ENCODE results near the gene CCDC167.
A peak's percentile ranks its signal among the peaks of the same experiment; 100 is the strongest.

CCDC167 gene

GRCh38 chr6:37528541-37528940, 28.8 kb upstream of the CCDC167 start:
- no peak for DNase-seq

GRCh38 chr6:37525460-37526357, 26.0 kb upstream of the CCDC167 start:
- DNase-seq: no peak

GRCh38 chr6:37524970-37525318, 25.3 kb upstream of the CCDC167 start:
- no peak for DNase-seq

GRCh38 chr6:37524025-37524969, 24.6 kb upstream of the CCDC167 start:
- no peak for DNase-seq

- no peak for DNase-seq
Measured at GRCh38 chr6:37523412-37523811, 23.7 kb upstream of the CCDC167 start.

- no peak for DNase-seq
Measured at GRCh38 chr6:37522836-37523235, 23.1 kb upstream of the CCDC167 start.

- DNase-seq: no peak
Measured at GRCh38 chr6:37521674-37522073, 22.0 kb upstream of the CCDC167 start.

- no peak for DNase-seq
Measured at GRCh38 chr6:37520926-37521325, 21.2 kb upstream of the CCDC167 start.

- DNase-seq: no peak
Measured at GRCh38 chr6:37519461-37519860, 19.8 kb upstream of the CCDC167 start.

- no peak for DNase-seq
Measured at GRCh38 chr6:37518116-37518515, 18.4 kb upstream of the CCDC167 start.

GRCh38 chr6:37517411-37517812, 17.7 kb upstream of the CCDC167 start:
- peak; percentile 94 for DNase-seq

GRCh38 chr6:37516920-37517405, 17.3 kb upstream of the CCDC167 start:
- no peak for DNase-seq

GRCh38 chr6:37516076-37516919, 16.6 kb upstream of the CCDC167 start:
- DNase-seq: peak; percentile 98

- DNase-seq: no peak
Measured at GRCh38 chr6:37515712-37516075, 16.0 kb upstream of the CCDC167 start.

- DNase-seq: no peak
Measured at GRCh38 chr6:37514837-37515236, 15.1 kb upstream of the CCDC167 start.

GRCh38 chr6:37514321-37514771, 14.7 kb upstream of the CCDC167 start:
- DNase-seq: peak; percentile 87

- no peak for DNase-seq
Measured at GRCh38 chr6:37513576-37513975, 13.9 kb upstream of the CCDC167 start.

- no peak for DNase-seq
Measured at GRCh38 chr6:37513155-37513554, 13.5 kb upstream of the CCDC167 start.

GRCh38 chr6:37512400-37513011, 12.8 kb upstream of the CCDC167 start:
- DNase-seq: no peak

- DNase-seq: no peak
Measured at GRCh38 chr6:37511910-37512399, 12.3 kb upstream of the CCDC167 start.

- DNase-seq: no peak
Measured at GRCh38 chr6:37511201-37511600, 11.5 kb upstream of the CCDC167 start.
